GM19372 (cell line): ENCODE results near the gene PPARGC1A.

Source experiments
- ATAC-seq: cut with Tn5 transposase; IDR thresholded peaks from one replicate; pipeline ENCODE4 v1.9.1; 2021; ENCODE audit warnings: mild to moderate bottlenecking, low read depth, moderate library complexity; ENCODE audit not compliant: unreplicated experiment

The PPARGC1A gene

GRCh38 chr4:23788027-23788426 is 101.8 kb downstream of the PPARGC1A start:
- no peak for ATAC-seq

GRCh38 chr4:23782778-23783437 is 106.9 kb downstream of the PPARGC1A start:
- no peak for ATAC-seq

DNA sequence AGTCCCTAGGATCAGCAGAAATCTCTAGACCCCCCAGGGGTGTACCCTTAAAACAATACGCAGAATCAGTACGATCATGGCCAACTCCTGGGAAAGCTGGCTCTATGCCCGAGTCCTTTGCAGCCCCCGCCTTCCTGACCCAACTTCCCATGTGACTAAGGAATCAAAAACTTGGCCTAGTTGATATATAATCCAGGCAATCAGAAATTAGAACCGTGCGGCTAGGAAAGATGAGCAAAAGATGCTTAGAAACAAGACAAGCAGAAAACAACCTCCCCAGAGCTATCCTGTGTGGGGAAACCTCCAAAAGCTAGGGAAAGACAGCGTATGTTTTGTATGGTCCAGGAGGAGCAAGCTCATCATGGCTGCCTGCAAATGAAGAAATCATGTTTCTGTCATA is 110.0 kb downstream of the PPARGC1A start:
- no peak for ATAC-seq

- ATAC-seq: no peak
Observed at GRCh38 chr4:23779422-23779821, 110.4 kb downstream of the PPARGC1A start.

- ATAC-seq: no peak
Observed at GRCh38 chr4:23775694-23776093, 114.2 kb downstream of the PPARGC1A start.

DNA sequence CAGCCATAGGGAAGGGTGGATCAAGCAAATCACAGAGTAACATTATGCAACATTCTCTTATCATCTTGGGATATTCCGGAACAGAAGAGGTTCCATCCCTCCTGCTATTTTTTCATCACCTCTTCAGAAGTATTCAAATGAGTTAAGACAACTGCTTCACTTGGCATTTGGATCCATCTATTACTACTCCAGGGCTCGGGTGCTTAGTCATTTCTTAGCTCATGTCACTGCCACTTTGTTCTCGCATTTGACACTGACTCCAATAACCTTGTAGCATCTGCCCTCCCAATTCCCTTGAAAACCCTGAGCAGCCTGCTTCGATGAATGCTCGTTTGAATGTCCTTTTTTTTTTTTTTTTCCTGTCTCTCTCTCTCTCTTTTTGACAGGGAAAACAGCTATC is 114.9 kb downstream of the PPARGC1A start:
- no peak for ATAC-seq

- no peak for ATAC-seq
Observed at GRCh38 chr4:23773884-23774636, 115.8 kb downstream of the PPARGC1A start.

DNA sequence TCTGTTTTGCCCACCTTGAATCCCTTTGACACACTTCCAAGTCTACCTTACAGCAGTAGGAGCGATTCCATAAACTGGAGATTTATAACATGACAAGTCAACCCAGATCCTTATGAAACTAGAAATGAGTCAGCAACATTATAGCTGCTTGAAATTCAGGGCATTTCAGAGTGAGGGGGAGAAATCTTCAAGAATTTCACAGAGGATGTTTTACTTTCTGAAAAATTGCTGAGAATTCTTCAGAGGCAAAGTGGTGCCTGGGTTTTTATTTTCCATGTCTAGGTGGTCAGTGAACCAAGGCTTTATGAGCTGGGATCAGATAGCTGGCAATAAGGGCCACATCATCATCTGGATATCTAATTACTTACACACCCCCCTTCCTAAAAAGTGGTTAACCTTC is 119.8 kb downstream of the PPARGC1A start:
- ATAC-seq: no peak

DNA sequence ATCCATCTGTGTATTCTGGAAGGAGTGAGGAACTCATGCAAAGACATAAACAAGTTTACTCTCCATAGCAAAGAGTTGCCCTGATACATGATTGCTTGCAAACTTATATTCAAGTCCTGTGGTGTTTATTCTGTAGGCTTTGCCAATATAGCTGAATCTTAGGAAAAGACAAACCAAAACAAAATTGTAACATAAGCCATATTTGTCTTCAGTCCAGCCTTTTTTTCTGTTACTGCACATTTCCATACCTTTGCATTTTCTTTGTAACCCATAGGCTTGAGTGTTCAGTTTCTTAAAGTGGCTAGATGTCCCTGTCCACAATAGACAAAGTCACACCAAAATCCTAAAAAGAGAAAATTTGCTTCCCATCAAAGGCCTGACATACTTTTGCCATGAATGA is 120.4 kb downstream of the PPARGC1A start:
- no peak for ATAC-seq

- no peak for ATAC-seq
Observed at GRCh38 chr4:23768541-23768940, 121.3 kb downstream of the PPARGC1A start.

DNA sequence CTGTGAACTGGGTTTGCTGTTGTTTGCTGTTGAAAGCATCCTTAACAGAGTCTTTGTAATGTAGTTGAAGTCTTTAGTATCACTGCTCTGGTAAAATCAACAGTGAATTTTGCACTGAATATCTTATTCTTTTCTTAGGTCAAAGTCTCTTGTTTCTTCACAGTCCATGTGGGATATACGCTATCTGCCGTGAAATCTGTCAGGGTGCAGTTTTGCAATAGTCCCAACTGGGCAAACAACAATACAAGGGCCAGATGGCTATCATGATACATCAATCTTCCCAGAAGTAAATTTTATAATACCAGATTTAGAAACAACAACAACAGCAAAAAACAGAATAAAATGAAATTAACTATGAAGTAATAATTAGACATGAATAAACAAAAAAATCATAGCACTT is 123.5 kb downstream of the PPARGC1A start:
- no peak for ATAC-seq

DNA sequence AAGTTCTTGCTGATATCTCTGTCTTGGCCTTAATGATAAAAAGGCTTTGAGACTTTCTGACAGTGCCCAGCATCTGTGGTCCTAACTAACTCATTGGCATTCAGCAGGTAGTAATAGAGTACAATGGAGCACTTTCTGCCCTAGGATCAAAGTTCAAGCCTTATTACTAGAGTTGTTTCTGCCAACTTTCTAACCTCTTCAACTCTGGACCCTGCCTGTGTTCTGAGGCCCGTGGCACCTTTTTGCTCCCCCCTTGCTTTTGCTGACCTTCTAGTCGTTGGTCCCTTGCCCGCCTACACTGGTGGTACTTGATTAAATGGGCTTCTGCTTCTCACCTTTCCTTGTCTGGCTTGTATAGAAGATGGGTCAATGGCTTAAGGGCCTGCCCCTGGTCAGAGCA is 126.3 kb downstream of the PPARGC1A start:
- ATAC-seq: no peak

DNA sequence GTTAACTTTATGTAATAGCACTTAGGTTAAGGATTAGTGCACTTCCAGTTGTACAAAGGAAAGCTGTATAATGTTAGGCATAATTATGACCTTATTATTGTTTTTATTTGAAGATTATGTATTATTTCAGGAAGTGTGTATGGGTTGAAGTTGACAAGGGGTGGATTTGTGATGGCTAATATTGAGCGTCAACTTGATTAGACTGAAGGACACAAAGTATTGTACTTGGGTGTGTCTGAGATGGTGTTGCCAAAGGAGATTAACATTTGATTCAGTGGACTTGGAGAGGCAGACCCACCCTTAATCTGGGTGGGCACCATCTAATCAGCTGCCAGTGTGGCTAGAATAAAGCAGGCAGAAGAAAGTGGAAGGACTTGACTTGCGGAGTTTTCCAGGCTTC is 127.3 kb downstream of the PPARGC1A start:
- no peak for ATAC-seq

GRCh38 chr4:23759066-23759465 is 130.8 kb downstream of the PPARGC1A start:
- no peak for ATAC-seq

GRCh38 chr4:23754688-23755087 is 135.2 kb downstream of the PPARGC1A start:
- no peak for ATAC-seq

- ATAC-seq: no peak
Observed at GRCh38 chr4:23750125-23750524, 139.7 kb downstream of the PPARGC1A start.

GRCh38 chr4:23747281-23747735 is 142.5 kb downstream of the PPARGC1A start:
- no peak for ATAC-seq

GRCh38 chr4:23746672-23747071 is 143.2 kb downstream of the PPARGC1A start:
- no peak for ATAC-seq

- ATAC-seq: no peak
Observed at GRCh38 chr4:23746027-23746426, 143.8 kb downstream of the PPARGC1A start.

DNA sequence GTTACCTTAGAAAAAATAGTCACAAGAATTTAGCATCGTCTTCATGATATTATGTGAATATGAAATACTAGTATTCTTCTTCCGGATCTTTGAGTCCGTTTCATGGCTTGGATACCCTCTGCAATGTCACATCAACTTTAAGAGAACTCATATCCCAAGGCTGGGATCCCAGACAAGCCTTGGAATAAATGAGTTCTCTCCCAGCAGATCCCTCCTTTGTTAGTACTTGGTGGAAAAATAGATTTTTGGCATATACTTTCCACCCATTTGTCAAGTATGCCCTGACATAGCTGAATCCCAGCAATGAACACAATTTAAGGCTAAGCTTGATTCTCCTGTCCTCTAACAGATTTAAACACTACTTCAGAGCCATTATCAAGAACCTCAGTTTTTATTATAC is 144.5 kb downstream of the PPARGC1A start:
- ATAC-seq: no peak
